GM06990 (cell line): ENCODE data around the gene PELO.

Experiments
- DNase-seq: peaks from one replicate; pipeline ENCODE4 v3.0.0-alpha.2; 2011; ENCODE audit not compliant: insufficient read length; ENCODE audit errors: extremely low read depth
- H3K27me3 ChIP-seq: replicated peaks from 2 replicates; pipeline ENCODE4 v1.6.0; 2011; ENCODE audit warnings: low read length; ENCODE audit not compliant: control insufficient read depth, insufficient read depth
- H3K36me3 ChIP-seq: 2 replicates; pipeline ENCODE4 v1.5.1; 2011; ENCODE audit warnings: low read length; ENCODE audit not compliant: control insufficient read depth, insufficient read depth
- H3K4me3 ChIP-seq: replicated peaks from 2 replicates; pipeline ENCODE4 v1.5.1; 2011; ENCODE audit warnings: low read depth, mild to moderate bottlenecking, control low read depth, low read length
- CTCF ChIP-seq: IDR thresholded peaks from 2 replicates; pipeline ENCODE4 v1.5.1; 2011; ENCODE audit warnings: low read length, control low read depth, mild to moderate bottlenecking, inconsistent platforms; ENCODE audit not compliant: insufficient read depth, poor library complexity, severe bottlenecking

PELO gene

GRCh38 chr5:52808316-52808901, 20.7 kb downstream of the PELO start:
- no peaks in the 10 kb centered on the region; the same call in 1 of the 2 replicates for H3K36me3 ChIP-seq
- H3K27me3 ChIP-seq = no peaks in the 10 kb centered on the region
- no peak overlapping the region for H3K4me3 ChIP-seq
- TF ChIP-seq CTCF = no peak
- DNase-seq = no peak

DNA sequence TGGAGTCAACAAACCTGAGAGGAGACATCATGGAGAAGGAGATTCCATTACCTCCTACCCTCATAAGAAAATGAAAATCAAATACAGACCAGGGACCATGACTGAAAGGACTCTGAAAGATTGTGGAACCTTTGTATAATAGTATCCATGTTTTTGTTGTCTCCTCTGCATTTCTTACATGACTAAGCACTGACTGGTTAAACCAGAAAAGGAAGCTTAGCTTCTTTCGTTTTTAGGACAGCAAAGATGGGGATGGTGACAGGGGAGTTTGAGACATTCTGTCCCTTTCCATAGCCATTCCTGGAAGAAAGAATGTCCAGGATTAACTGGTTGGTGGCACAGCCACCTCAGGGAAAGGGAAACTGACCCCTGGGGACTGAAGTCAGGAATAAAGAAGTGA, 22.2 kb downstream of the PELO start:
- Histone ChIP-seq H3K27me3 (no peaks in the 10 kb centered on the region), H3K36me3 (no peaks in the 10 kb centered on the region), H3K4me3 (no peak overlapping the region)
- TF ChIP-seq CTCF = no peak
- no peak for DNase-seq

GRCh38 chr5:52810426-52810825, 22.7 kb downstream of the PELO start:
- no peak overlapping the region for H3K4me3 ChIP-seq
- no peak for TF ChIP-seq CTCF
- DNase-seq = no peak
- no peaks in the 10 kb centered on the region for H3K36me3 ChIP-seq
- no peaks in the 10 kb centered on the region for H3K27me3 ChIP-seq

DNA sequence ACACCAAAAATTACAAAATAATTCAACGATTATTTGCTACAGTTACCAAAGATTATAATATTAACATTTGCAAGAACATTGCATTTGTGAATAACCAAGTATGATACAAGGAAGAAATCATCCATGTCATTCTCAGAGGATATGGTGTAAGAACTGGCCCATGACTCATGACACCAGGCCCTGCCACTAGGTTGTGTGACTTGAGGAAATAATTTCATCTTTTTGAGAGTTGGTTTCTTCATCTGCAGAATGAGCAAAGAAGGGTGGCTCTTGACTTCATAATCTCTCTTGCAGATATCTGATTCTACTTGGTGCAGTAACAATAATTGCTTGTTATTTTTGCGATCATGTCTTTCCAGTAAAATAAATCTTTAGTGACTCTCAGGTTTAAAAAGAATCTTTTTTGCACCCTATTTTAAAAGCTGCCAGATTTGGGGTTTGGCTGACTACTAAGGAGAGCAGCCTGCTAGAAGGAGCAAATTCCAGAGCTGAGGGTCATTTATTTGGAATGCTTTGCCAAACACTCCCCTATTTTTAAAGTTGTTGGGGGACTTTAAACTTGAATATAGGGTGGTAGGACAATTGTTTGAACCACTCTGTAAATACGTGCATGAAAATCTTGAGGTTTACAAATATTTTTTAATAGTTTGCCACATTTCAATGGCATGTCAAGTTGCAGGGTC, 23.5 kb downstream of the PELO start:
- TF ChIP-seq CTCF = no peak
- Histone ChIP-seq H3K36me3 (no peaks in the 10 kb centered on the region), H3K4me3 (no peak overlapping the region), H3K27me3 (no peaks in the 10 kb centered on the region)
- no peak for DNase-seq

DNA sequence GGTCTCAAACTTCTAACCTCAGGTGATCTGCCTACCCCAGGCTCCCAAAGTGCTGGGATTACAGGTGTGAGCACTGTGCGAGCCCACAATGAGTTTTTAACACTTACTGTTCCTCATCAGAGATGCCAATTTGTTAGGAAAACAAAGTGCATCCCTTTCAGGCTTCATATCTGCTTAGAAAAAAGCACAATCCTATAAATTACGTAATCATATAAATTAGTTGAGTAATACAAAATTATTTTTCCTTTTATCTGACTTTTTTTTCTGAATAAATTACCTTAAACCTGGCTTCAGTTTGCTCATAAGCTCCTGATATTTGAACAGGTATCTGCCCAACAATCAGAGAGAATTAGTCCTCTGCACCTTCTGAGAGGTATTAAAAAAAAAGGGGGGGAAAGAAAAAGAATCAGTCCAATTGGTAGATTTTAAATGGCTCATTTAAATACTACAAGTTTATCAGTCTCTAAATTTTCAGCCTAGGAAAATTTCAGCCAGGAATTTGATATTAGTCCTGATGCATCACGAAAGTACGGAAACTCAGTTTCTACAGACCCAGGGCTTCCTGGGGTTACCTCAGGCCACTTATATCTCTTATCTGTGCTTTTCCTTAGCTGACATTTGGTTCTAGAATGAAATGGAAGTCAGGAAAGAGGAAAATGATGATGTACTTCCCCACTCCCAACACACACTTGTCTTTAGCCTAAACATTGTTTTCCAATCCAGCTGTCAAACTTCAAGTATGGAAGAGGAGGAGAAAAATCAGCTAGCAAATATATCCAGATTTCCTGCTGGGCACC, 26.8 kb downstream of the PELO start:
- no peak for TF ChIP-seq CTCF
- H3K4me3 ChIP-seq = no peak overlapping the region
- no peak for DNase-seq
- H3K27me3 ChIP-seq = no peaks in the 10 kb centered on the region
- H3K36me3 ChIP-seq = no peaks in the 10 kb centered on the region
